ENCODE data around the gene NEURL1B.
A peak's percentile ranks its signal among the peaks of the same experiment; 100 is the strongest.

DNA sequence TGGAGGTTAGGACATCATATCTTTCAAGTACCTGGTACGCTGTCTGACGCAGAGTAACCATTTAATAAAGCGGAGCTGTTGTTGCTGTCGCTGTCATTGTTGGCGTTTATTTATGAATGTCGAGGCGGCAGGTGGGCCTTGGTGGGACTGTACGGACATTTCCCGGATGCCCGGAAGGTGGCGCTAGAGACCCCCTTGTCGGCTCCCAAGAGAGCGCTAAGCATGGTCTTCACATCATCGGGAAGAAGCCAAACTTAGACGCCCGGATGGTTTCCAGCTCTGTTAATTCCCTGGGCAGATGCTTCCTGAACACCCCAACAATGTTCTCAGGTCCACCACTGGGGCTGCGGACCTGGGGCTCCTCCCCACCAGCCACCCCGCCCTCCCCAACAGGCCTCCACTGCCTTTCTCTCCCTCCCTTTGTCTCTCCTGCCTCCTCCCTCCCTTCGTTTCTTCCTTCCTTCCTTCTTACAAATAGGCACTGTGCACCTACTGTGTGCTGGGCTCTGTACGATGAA is 75.8 kb downstream of the NEURL1B start:
- TF ChIP-seq, protein P1, sequence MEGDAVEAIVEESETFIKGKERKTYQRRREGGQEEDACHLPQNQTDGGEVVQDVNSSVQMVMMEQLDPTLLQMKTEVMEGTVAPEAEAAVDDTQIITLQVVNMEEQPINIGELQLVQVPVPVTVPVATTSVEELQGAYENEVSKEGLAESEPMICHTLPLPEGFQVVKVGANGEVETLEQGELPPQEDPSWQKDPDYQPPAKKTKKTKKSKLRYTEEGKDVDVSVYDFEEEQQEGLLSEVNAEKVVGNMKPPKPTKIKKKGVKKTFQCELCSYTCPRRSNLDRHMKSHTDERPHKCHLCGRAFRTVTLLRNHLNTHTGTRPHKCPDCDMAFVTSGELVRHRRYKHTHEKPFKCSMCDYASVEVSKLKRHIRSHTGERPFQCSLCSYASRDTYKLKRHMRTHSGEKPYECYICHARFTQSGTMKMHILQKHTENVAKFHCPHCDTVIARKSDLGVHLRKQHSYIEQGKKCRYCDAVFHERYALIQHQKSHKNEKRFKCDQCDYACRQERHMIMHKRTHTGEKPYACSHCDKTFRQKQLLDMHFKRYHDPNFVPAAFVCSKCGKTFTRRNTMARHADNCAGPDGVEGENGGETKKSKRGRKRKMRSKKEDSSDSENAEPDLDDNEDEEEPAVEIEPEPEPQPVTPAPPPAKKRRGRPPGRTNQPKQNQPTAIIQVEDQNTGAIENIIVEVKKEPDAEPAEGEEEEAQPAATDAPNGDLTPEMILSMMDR (IDR thresholded peaks at IDR 0.05; ENCODE audit: insufficient read depth, low read depth, low read length): peak; percentile 89
- TF ChIP-seq EZH2 (IDR thresholded peaks at IDR 0.05; ENCODE audit: insufficient read depth, low read length): no peak
